ENCODE results near the gene LCN1.

LCN1 gene

DNA sequence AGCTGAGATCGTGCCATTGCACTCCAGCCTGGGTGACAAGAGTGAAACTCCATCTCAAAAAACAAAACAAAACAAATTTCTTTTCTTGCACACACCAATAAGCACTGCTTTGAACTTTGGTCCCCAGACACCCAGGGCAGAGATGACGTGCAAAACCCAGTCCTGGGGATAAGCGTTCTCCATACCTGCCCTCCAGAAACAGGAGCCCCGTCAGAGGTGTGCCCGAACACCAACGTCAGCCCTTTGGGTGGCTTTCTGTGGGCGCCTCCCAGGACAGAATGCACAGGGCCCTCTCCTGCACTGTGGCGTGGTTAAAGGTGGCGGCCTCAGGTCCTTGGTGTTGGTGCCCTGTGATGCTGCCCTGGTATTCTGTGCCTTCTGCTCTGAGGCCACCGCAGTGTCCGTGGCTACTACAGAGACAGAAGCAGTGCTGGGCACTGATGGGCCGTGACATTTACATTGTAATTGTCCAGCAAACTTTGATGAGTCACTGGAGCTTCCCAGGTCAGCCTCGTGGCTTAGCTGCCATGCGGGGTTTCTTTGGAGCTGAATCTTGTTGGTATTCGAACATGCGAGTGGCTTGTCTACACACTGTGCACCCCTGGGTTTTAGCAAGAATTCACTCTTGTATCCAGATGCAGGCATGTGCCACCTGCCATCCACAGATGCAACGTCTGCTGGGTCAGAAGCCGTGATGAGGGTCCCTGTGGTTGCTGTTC, 31.9 kb upstream of the LCN1 start:
- DNase-seq = no peak

- DNase-seq = no peak
These were observed 30.9 kb upstream of the LCN1 start for GRCh38 chr9:135490166-135490870.

DNA sequence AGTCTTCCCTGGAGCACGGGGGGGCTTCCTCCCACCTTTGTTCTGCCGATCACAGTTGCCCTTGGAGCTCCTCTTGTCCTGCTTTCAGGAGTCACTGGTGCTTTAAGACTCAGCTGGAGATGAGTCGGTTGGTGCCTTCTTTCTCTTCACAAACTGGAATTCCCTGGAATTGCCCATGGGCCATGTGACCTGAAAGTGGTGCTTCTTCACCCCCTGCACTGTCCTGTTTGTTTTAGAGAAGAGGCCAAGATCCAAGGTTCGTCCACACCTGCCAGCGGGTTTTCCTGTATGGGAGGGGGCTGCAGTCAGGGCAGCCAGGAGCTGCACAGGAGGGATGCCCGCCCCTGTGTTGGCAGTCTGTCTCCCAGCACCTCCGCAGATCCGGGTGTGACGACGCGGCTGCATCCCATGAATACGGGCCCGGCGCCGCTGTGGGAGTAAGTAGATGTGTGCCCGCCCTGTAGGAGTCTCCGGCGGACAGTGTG, 30.2 kb upstream of the LCN1 start:
- no peak for DNase-seq

DNA sequence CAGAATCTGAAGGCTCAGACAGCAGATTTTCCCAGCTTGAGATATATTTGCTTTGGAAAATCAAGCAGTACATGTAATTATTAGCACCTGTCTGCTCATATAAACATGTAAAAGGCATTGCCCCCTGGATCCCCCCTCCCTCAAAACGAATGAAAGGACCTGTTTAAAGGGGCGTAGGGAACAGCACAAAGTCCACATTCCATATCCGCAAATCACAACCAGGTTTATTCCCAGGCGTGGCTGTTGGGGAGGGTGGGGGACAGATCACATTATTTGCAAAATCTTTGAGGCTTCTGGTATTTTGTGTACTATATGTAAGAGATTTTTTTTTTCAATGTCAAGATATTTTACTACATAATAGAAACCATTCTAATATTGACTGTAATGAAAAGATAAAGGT, 29.5 kb upstream of the LCN1 start:
- no peak for DNase-seq

GRCh38 chr9:135492886-135493669, 28.2 kb upstream of the LCN1 start:
- DNase-seq = no peak

DNA sequence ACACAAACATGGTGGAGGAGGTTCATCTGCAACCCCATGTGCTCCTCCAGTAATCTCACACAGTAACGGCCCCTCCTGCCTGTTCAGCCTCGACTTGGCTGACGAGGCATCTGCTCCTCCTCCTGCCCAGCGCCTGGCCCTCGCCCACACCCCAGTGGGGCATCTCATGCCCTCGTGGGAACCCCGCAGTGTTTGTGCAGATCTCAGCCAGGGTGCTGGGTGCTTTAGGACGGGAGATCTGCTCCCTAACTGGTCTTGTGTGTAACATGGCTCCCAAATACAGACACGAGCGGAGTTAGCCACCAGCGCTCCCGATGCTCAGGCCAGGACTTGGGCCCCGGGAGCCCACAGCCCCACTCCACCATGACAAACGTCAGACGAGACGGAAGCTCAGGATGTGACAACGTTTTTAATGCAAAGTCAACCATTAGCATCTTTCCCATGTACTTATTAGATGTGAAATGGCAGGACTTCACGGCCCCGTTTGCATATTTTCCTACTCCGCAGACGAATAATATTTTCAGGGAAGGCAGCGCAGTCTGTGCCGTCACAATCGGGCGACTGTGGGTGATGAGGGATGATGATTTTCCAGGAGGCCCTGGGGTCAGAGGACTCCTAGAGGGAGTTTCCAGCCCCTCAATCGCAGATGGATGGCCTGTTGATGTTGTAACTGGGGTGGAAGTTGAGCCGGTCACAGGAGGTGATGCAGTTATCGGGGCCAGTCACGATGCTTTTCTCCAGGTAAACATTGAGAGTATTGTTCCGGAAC, 26.3 kb upstream of the LCN1 start:
- no peak for DNase-seq

GRCh38 chr9:135498381-135499126, 22.7 kb upstream of the LCN1 start:
- DNase-seq = no peak

- peak; percentile 91 to 95 for DNase-seq
These were observed 21.7 kb upstream of the LCN1 start for GRCh38 chr9:135499326-135500070.

DNA sequence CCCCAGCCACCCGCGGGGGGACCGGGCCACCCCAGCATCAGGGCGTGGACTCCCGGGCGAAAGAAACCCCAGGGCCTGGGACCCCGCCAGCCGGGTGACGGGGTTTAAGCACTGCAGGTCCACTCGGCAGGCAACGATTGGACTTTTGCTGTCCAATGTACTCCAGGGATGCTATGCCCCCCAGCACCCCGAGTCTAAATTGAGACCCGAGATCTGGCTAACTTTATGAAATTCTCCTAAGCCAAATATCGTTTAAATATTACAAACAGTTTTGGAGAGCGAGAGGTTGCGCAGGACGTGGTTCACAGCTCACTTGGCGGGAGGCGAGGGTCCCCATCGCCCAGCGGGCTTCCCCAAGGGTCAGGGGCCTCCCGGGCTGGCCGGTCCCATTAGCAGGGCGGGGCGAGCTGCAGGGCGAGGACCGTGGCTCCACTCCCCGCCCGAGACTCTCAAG, 21.1 kb upstream of the LCN1 start:
- DNase-seq = no peak

GRCh38 chr9:135500525-135501260, 20.5 kb upstream of the LCN1 start, which contains the start of gene MRPS2:
TSS of gene MRPS2 (plus strand) at chr9:135500682. CDS start at chr9:135500711, 29 bp downstream.
- DNase-seq = peak; percentile 85 to 88

GRCh38 chr9:135501261-135502167, 19.7 kb upstream of the LCN1 start:
- peak in 1 of 2 donors; percentile 73 for DNase-seq

DNA sequence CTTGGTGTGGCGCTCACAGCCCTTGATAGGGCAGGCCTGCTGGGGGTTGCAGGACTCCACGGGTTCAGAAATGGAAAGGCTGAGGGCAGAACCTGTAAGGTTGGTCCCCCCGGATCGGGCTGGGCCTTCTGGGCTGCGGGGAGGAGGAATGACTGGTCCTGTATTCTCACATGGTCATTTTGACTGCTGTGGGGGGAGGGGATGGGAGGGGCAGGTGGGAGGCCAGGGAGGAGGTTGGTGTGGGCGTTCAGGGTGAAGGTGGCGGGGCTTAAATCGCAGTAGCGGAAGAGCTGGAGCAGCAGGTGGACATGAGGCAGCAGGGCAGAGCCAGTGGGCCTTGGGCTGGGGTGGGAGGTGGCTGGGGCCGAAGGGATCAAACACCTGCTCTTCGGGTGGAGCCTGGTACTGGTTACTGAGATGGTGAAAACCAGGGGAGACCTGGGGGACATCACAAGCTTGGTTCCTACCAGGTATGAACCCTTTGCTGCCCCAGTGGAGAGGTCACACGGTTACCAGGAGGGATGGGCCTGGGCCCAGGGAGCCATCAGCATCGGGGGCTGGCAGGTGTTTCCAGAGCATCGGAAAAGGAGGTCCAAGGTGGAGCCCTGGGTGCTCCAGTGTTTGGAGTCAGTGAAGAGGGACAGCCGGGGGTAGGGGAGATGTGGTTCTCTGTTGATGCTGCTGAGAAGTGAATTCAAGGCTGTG, 18.9 kb upstream of the LCN1 start:
- no peak for DNase-seq

DNA sequence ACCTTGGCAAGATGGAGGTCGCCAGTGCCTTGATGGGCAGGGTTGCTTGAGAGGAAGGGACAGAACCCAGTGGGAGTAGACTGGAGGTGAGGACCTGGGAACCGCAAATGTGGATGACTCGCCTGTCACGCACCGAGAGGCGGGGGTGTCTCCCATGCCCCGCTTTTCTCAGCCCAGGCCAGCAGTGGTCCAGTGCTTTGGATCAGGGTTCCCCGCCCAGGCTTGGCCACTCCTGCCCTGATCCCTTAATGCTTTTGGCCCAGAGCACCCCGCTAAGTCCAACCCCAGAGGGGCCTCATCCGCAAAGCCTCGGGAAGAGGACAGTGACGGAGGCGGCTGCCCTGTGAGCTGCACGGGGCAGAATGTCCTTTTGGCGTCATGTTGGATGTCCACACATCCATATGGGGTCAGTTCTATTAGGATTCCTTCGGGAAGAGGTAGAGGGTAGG, 18.3 kb upstream of the LCN1 start:
- no peak for DNase-seq

DNA sequence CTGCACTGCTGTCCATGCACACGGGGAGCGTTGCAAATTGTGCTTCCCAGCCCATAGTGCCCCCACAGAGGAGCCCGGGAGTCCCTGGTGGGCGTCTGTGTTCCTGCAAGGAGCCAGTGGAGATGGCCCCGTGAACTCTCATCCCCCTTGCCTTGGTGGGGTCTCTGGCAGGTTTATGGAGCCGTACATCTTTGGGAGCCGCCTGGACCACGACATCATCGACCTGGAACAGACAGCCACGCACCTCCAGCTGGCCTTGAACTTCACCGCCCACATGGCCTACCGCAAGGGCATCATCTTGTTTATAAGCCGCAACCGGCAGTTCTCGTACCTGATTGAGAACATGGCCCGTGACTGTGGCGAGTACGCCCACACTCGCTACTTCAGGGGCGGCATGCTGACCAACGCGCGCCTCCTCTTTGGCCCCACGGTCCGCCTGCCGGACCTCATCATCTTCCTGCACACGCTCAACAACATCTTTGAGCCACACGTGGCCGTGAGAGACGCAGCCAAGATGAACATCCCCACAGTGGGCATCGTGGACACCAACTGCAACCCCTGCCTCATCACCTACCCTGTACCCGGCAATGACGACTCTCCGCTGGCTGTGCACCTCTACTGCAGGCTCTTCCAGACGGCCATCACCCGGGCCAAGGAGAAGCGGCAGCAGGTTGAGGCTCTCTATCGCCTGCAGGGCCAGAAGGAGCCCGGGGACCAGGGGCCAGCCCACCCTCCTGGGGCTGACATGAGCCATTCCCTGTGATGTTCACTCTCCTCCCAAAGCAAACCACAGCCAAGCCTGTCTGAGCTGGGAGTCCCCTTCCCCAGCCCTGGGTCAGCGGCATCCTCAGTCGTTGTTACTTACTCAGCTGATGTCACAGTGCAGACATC, 17.6 kb upstream of the LCN1 start:
- no peak for DNase-seq

DNA sequence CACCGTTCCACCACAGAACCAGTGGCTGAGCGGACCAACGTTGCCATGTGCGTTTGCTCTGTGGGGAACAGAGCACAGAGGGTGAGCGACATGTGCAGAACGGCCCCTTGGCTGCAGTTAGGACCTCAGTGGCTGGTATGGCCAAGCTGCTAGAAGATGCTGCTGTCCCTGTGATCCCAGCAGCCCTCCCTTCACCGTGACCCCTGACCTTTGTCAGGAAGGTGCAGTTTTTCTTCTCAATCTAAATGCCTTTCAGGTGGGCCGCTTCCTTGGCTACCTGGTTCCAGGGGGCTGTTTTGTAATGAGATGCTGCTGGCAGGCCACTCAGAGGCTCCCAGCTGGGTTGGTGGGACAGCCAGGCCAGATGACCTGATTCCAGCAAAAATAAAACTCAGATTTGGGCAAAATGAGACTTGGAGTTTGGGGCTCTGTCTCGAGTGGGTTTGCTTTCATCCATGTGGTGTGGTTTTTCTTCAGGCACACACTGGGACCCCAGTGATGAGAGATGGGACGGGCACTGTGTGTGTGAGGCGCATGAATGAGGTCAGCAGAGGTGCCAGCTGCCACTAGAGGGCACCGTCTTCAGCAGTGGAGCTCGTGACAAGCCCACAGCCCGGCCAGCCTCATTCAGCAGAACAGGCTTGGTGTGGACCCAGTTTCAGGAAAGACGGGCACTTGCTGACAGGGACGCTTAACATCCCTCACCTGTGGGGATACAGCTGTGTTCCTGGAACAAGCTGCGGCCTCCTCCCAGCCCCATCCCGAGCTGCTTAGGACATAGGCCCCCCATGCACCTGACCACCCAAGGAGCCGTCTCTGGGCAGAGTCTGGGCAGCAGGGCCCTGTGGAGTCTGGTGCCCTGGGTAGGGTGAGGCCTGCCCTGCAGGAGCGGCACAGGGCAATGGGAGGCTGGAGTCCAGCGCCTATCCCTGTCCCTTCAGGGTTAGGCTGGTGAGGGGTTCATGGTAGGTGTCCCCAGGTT, 16.7 kb upstream of the LCN1 start:
- peak; percentile 70 to 71 for DNase-seq

Data from stimulated activated CD4-positive, alpha-beta T cell treated with anti-CD3 and anti-CD28 coated beads, Interleukin-2, amount 100 ng/mL, for 24 hours (primary cell).